Lung (tissue), 12 donors: Measurements from ENCODE around the gene P2RX1. TPM values are rescaled to one million over a fixed set of nuclear protein-coding genes. Genes with fewer than 3 reads are reported as not detected.

Source experiments
- ATAC-seq: fragments of 200-7000 bp; cut with Tn5 transposase; one replicate; pipeline ENCODE4 v1.9.1; 2020; ENCODE audit warnings: moderate number of reproducible peaks; ENCODE audit not compliant: insufficient read depth, low FRiP score
- DNase-seq, 3 donors: peaks; one replicate each; pipeline ENCODE4 v3.0.0-alpha.2; 2013 to 2017
- H3K27ac ChIP-seq, 2 donors: one replicate each; pipeline ENCODE4 v1.5.1; 2013; ENCODE audit warnings: mild to moderate bottlenecking in 2 of 2, moderate library complexity in 2 of 2, control low read depth in 1 of 2, inconsistent platforms in 1 of 2, low read depth in 1 of 2, low read length in 1 of 2
- H3K27me3 ChIP-seq, 3 donors: one replicate each; pipeline ENCODE4 v1.5.1; 2013; ENCODE audit warnings: low read length in 2 of 3; ENCODE audit not compliant: control insufficient read depth in 3 of 3, insufficient read depth in 3 of 3
- H3K36me3 ChIP-seq, 4 donors: one replicate each; pipeline ENCODE4 v1.5.1; 2013; ENCODE audit warnings: low read length in 4 of 4, mild to moderate bottlenecking in 1 of 4, moderate library complexity in 1 of 4; ENCODE audit not compliant: control insufficient read depth in 4 of 4, insufficient read depth in 4 of 4
- H3K4me1 ChIP-seq, 5 donors: one replicate each; pipeline ENCODE4 v1.5.1; 2013; ENCODE audit warnings: low read length in 5 of 5, mild to moderate bottlenecking in 2 of 5, moderate library complexity in 1 of 5; ENCODE audit not compliant: control insufficient read depth in 5 of 5, insufficient read depth in 5 of 5
- H3K4me3 ChIP-seq: one replicate; pipeline ENCODE4 v1.5.1; 2013; ENCODE audit warnings: mild to moderate bottlenecking, control low read depth, moderate library complexity
- H3K9ac ChIP-seq, 2 donors: one replicate each; pipeline ENCODE4 v1.5.1; 2013; ENCODE audit warnings: low read length in 2 of 2, control low read depth in 1 of 2; ENCODE audit not compliant: insufficient read depth in 1 of 2
- H3K9me3 ChIP-seq, 4 donors: one replicate each; pipeline ENCODE4 v1.5.1; 2013; ENCODE audit warnings: low read length in 3 of 4, mild to moderate bottlenecking in 1 of 4, moderate library complexity in 1 of 4; ENCODE audit not compliant: control insufficient read depth in 4 of 4, insufficient read depth in 3 of 4
- CTCF ChIP-seq: IDR thresholded peaks from 2 replicates; pipeline ENCODE4 v1.5.1; 2012; ENCODE audit warnings: mild to moderate bottlenecking; ENCODE audit errors: control extremely low read depth, extremely low read depth
- WGBS, 2 donors: extraction: QIAGEN DNeasy Blood & Tissue Kit; methylation state at CpG; one replicate each; pipeline ENCODE4 v1.1.7; 2013; 5-methylcytosine and 5-hydroxymethylcytosine counted together
- polyA plus RNA-seq, 2 donors: library from polyadenylated mRNA; stranded (reverse); fragments of 200-250 nt; gene quantifications; one replicate each; pipeline ENCODE4 v1.2.1, GENCODE V29; 2013
- total RNA-seq, 2 donors: library from RNA; depleted of rRNA in 1 of 2; stranded (reverse); fragments of >200 nt in 1 of 2; gene quantifications; one replicate each; pipeline ENCODE4 v1.2.1, GENCODE V29; 2014 to 2021
- donor health status: control.
- donor health status: control.
- donor health status: Bipolar disorder and iron deficiency.
- donor health status: healthy.
- donor health status: DM: yes; HTN: yes; CAD: no.

P2RX1 gene
- total and polyA plus RNA-seq, 4 donors, result 4.6 to 16.4 (median 10.5) TPM

GRCh38 chr17:3959295-3959899 lies 43.1 kb upstream of the P2RX1 start:
- H3K4me3 ChIP-seq, result no peak overlapping the region
- DNase-seq (peak; percentile 32 to 50 (median 33)), ATAC-seq (no peak)
- H3K27ac ChIP-seq, result peak overlapping the region in 1 of 2 donors; percentile 17
- H3K9me3 ChIP-seq, result no peaks in the 10 kb centered on the region
- H3K36me3 ChIP-seq, result no peaks in the 10 kb centered on the region
- no peak overlapping the region for H3K9ac ChIP-seq
- H3K4me1 ChIP-seq, result peaks cover 0 to 22% (median 15%) of the 10 kb centered on the region in 5 donors
- WGBS, 2 donors, result 54 to 59% methylated on average over 15 of the region's 15 CpGs
- H3K27me3 ChIP-seq, result peaks cover 0 to 19% (median 13%) of the 10 kb centered on the region in 3 donors
- TF ChIP-seq CTCF, result no peak

- no peak overlapping the region for H3K4me3 ChIP-seq
- no peak for DNase-seq
- peaks cover 0 to 11% (median 7%) of the 10 kb centered on the region in 3 donors for H3K27me3 ChIP-seq
- 87 to 88% methylated on average over 18 of the region's 18 CpGs for WGBS, 2 donors
- H3K9ac ChIP-seq, result no peak overlapping the region
- ATAC-seq, result no peak
- no peaks in the 10 kb centered on the region for H3K9me3 ChIP-seq
- no peaks in the 10 kb centered on the region for H3K36me3 ChIP-seq
- no peak for TF ChIP-seq CTCF
- no peak overlapping the region for H3K27ac ChIP-seq
- H3K4me1 ChIP-seq, result peaks cover 0 to 22% (median 15%) of the 10 kb centered on the region in 5 donors
Measured at GRCh38 chr17:3957735-3958599, 41.7 kb upstream of the P2RX1 start.

- peaks cover 0 to 3% (median under 1%) of the 10 kb centered on the region in 3 donors for H3K27me3 ChIP-seq
- no peak for ATAC-seq
- H3K36me3 ChIP-seq, result no peaks in the 10 kb centered on the region
- H3K9me3 ChIP-seq, result no peaks in the 10 kb centered on the region
- H3K27ac ChIP-seq, result no peak overlapping the region
- no peak overlapping the region for H3K4me3 ChIP-seq
- no peak overlapping the region for H3K9ac ChIP-seq
- no peak for TF ChIP-seq CTCF
- DNase-seq, result no peak
- H3K4me1 ChIP-seq, result peaks cover 0 to 22% (median 15%) of the 10 kb centered on the region in 5 donors
- WGBS, 2 donors, result 96% methylated on average over 12 of the region's 12 CpGs
Measured at GRCh38 chr17:3956983-3957382, 40.7 kb upstream of the P2RX1 start.
